HEK293 (cell line): ENCODE measurements around the gene PMAIP1.

Experiments
- CTCF ChIA-PET: fragments of 350-600 bp; formaldehyde crosslinking; extraction: SDS; loops from one replicate; lab custom pipeline; 2021; ENCODE audit warnings: antibody characterized with exemption; lab: Yijun Ruan, JAX
- POLR2A ChIA-PET: fragments of 300-600 bp; formaldehyde crosslinking; extraction: SDS; loops from one replicate; lab custom pipeline; 2020; ENCODE audit warnings: antibody characterized with exemption, inconsistent platforms; lab: Yijun Ruan, JAX
- H3K27ac ChIP-seq: fragments of 200-500 bp; sonication (Bioruptor generic); 2 replicates; pipeline ENCODE4 v1.5.1; 2014; ENCODE audit warnings: low read depth, low read length, control low read depth, inconsistent platforms; ENCODE audit errors: extremely low read depth
- H3K36me3 ChIP-seq, 2 experiments: fragments of 200-500 bp in 1 of 2; sonication (Bioruptor generic) in 1 of 2; 1 replicate in 1 of 2; 2 replicates in 1 of 2; pipeline ENCODE4 v1.5.1; 2014 to 2017; ENCODE audit warnings: inconsistent platforms in 2 of 2, low read length in 2 of 2; ENCODE audit not compliant: control insufficient read depth in 2 of 2, insufficient read depth in 1 of 2
- H3K4me1 ChIP-seq: fragments of 200-500 bp; sonication (Bioruptor generic); 2 replicates; pipeline ENCODE4 v1.5.1; 2014; ENCODE audit warnings: mild to moderate bottlenecking, low read length, inconsistent platforms; ENCODE audit not compliant: control insufficient read depth, insufficient read depth
- H3K4me3 ChIP-seq: 2 replicates; pipeline ENCODE4 v1.5.1; 2011; ENCODE audit warnings: low read depth, mild to moderate bottlenecking, control low read depth, low read length, moderate library complexity
- H3K9me3 ChIP-seq: fragments of 200-500 bp; sonication (Bioruptor generic); 2 replicates; pipeline ENCODE4 v1.5.1; 2014; ENCODE audit warnings: low read depth, low read length, inconsistent platforms; ENCODE audit not compliant: control insufficient read depth, insufficient read depth
- GLIS2 ChIP-seq: fragments of 450-650 bp; formaldehyde crosslinking; IDR thresholded peaks from 2 replicates; pipeline ENCODE4 v1.5.1; 2016; ENCODE audit warnings: missing biosample characterization, missing genetic modification characterization
- HOXA7 ChIP-seq: sonication (generic); formaldehyde crosslinking; IDR thresholded peaks from 2 replicates; pipeline ENCODE4 v1.8.1; 2022; ENCODE audit warnings: missing genetic modification reagents, borderline replicate concordance
- PRDM1 ChIP-seq: fragments of 450-650 bp; formaldehyde crosslinking; IDR thresholded peaks from 2 replicates; pipeline ENCODE4; 2016; ENCODE audit warnings: missing biosample characterization, missing genetic modification characterization
- PRDM10 ChIP-seq: fragments of 450-650 bp; formaldehyde crosslinking; IDR thresholded peaks from 2 replicates; pipeline ENCODE4 v1.5.1; 2016; ENCODE audit warnings: missing biosample characterization, missing genetic modification characterization
- PRDM2 ChIP-seq: fragments of 450-650 bp; formaldehyde crosslinking; IDR thresholded peaks from 2 replicates; pipeline ENCODE4 v1.5.1; 2016; ENCODE audit warnings: missing biosample characterization, missing genetic modification characterization, borderline replicate concordance
- RBAK ChIP-seq: fragments of 450-650 bp; formaldehyde crosslinking; IDR thresholded peaks from 2 replicates; pipeline ENCODE4 v1.5.1; 2016; ENCODE audit warnings: missing biosample characterization, missing genetic modification characterization
- TRIM28 ChIP-seq: IDR thresholded peaks from 2 replicates; pipeline ENCODE4 v1.6.1; 2011; ENCODE audit warnings: low read length, control low read depth, borderline replicate concordance
- YY2 ChIP-seq: fragments of 450-650 bp; formaldehyde crosslinking; IDR thresholded peaks from 2 replicates; pipeline ENCODE4 v1.5.1; 2016; ENCODE audit warnings: missing biosample characterization, missing genetic modification characterization
- ZNF146 ChIP-seq: fragments of 450-650 bp; formaldehyde crosslinking; IDR thresholded peaks from 2 replicates; pipeline ENCODE4 v1.5.1; 2016; ENCODE audit warnings: missing biosample characterization, missing genetic modification characterization
- ZNF416 ChIP-seq: fragments of 450-650 bp; formaldehyde crosslinking; IDR thresholded peaks from 2 replicates; pipeline ENCODE4 v1.5.1; 2016; ENCODE audit warnings: missing biosample characterization, missing genetic modification characterization
- ZNF670 ChIP-seq: fragments of 450-650 bp; formaldehyde crosslinking; IDR thresholded peaks from 2 replicates; pipeline ENCODE4 v1.5.1; 2016; ENCODE audit warnings: missing biosample characterization, missing genetic modification characterization, low read depth
- ZNF707 ChIP-seq: fragments of 450-650 bp; formaldehyde crosslinking; IDR thresholded peaks from 2 replicates; pipeline ENCODE4 v1.5.1; 2016; ENCODE audit warnings: missing biosample characterization, missing genetic modification characterization
- ZNF837 ChIP-seq: fragments of 450-650 bp; formaldehyde crosslinking; IDR thresholded peaks from 2 replicates; pipeline ENCODE4 v1.5.1; 2016; ENCODE audit warnings: missing biosample characterization, missing genetic modification characterization
- TF ChIP-seq, protein P1 (sequence below): fragments of 450-650 bp; formaldehyde crosslinking; IDR thresholded peaks from 2 replicates; pipeline ENCODE4 v1.5.1; 2016; ENCODE audit warnings: missing biosample characterization, missing genetic modification characterization, borderline replicate concordance
- TF ChIP-seq, protein P2 (sequence below): sonication (generic); formaldehyde crosslinking; IDR thresholded peaks from 2 replicates; pipeline ENCODE4 v1.8.1; 2022; ENCODE audit warnings: mild to moderate bottlenecking, moderate library complexity, missing genetic modification reagents
- TF ChIP-seq, protein P3 (sequence below): fragments of 450-650 bp; formaldehyde crosslinking; IDR thresholded peaks from 2 replicates; pipeline ENCODE4 v1.5.1; 2016; ENCODE audit warnings: missing biosample characterization, missing genetic modification characterization
- TF ChIP-seq, protein P4 (sequence below): fragments of 450-650 bp; formaldehyde crosslinking; conservative IDR thresholded peaks from 2 replicates; pipeline ENCODE4 v1.5.1; 2016; ENCODE audit warnings: low read depth, missing biosample characterization, missing genetic modification characterization

Gene PMAIP1

GRCh38 chr18:59893971-59894370, 5.8 kb upstream of the PMAIP1 start:
- Histone ChIP-seq H3K27ac (no peak overlapping the region), H3K4me3 (no peak overlapping the region), H3K36me3 (no peaks in the 10 kb centered on the region), H3K4me1 (peaks cover 15% of the 10 kb centered on the region), H3K9me3 (no peaks in the 10 kb centered on the region)
- CTCF ChIA-PET = interaction anchor here (0.6 to 0.9 kb wide), 2 partner anchors 10 to 353 kb away, joined by 3 to 4 read pairs; no protein-coding TSS in a partner anchor
- POLR2A ChIA-PET = no interaction called here
- TF ChIP-seq, protein P1, sequence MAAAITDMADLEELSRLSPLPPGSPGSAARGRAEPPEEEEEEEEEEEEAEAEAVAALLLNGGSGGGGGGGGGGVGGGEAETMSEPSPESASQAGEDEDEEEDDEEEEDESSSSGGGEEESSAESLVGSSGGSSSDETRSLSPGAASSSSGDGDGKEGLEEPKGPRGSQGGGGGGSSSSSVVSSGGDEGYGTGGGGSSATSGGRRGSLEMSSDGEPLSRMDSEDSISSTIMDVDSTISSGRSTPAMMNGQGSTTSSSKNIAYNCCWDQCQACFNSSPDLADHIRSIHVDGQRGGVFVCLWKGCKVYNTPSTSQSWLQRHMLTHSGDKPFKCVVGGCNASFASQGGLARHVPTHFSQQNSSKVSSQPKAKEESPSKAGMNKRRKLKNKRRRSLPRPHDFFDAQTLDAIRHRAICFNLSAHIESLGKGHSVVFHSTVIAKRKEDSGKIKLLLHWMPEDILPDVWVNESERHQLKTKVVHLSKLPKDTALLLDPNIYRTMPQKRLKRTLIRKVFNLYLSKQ = no peak
- TF ChIP-seq PRDM10 (tag by site-specific recombination) = no peak
- no peak for TF ChIP-seq ZNF707 (tag by site-specific recombination)
- TF ChIP-seq TRIM28 = no peak
- TF ChIP-seq, protein P2, sequence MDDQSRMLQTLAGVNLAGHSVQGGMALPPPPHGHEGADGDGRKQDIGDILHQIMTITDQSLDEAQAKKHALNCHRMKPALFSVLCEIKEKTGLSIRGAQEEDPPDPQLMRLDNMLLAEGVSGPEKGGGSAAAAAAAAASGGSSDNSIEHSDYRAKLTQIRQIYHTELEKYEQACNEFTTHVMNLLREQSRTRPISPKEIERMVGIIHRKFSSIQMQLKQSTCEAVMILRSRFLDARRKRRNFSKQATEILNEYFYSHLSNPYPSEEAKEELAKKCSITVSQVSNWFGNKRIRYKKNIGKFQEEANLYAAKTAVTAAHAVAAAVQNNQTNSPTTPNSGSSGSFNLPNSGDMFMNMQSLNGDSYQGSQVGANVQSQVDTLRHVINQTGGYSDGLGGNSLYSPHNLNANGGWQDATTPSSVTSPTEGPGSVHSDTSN (CRISPR knock-in tag) = no peak
- TF ChIP-seq, protein P3, sequence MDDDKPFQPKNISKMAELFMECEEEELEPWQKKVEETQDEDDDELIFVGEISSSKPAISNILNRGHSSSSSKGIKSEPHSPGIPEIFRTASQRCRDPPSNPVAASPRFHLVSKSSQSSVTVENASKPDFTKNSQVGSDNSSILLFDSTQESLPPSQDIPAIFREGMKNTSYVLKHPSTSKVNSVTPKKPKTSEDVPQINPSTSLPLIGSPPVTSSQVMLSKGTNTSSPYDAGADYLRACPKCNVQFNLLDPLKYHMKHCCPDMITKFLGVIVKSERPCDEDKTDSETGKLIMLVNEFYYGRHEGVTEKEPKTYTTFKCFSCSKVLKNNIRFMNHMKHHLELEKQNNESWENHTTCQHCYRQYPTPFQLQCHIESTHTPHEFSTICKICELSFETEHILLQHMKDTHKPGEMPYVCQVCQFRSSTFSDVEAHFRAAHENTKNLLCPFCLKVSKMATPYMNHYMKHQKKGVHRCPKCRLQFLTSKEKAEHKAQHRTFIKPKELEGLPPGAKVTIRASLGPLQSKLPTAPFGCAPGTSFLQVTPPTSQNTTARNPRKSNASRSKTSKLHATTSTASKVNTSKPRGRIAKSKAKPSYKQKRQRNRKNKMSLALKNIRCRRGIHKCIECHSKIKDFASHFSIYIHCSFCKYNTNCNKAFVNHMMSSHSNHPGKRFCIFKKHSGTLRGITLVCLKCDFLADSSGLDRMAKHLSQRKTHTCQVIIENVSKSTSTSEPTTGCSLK = no peak
- no peak for TF ChIP-seq YY2 (tag by site-specific recombination)
- no peak for TF ChIP-seq PRDM1 (tag by site-specific recombination)
- no peak for TF ChIP-seq ZNF670
- TF ChIP-seq HOXA7 (CRISPR knock-in tag) = no peak
- no peak for TF ChIP-seq ZNF837 (tag by site-specific recombination)
- no peak for TF ChIP-seq ZNF416 (tag by site-specific recombination)
- TF ChIP-seq, protein P4, sequence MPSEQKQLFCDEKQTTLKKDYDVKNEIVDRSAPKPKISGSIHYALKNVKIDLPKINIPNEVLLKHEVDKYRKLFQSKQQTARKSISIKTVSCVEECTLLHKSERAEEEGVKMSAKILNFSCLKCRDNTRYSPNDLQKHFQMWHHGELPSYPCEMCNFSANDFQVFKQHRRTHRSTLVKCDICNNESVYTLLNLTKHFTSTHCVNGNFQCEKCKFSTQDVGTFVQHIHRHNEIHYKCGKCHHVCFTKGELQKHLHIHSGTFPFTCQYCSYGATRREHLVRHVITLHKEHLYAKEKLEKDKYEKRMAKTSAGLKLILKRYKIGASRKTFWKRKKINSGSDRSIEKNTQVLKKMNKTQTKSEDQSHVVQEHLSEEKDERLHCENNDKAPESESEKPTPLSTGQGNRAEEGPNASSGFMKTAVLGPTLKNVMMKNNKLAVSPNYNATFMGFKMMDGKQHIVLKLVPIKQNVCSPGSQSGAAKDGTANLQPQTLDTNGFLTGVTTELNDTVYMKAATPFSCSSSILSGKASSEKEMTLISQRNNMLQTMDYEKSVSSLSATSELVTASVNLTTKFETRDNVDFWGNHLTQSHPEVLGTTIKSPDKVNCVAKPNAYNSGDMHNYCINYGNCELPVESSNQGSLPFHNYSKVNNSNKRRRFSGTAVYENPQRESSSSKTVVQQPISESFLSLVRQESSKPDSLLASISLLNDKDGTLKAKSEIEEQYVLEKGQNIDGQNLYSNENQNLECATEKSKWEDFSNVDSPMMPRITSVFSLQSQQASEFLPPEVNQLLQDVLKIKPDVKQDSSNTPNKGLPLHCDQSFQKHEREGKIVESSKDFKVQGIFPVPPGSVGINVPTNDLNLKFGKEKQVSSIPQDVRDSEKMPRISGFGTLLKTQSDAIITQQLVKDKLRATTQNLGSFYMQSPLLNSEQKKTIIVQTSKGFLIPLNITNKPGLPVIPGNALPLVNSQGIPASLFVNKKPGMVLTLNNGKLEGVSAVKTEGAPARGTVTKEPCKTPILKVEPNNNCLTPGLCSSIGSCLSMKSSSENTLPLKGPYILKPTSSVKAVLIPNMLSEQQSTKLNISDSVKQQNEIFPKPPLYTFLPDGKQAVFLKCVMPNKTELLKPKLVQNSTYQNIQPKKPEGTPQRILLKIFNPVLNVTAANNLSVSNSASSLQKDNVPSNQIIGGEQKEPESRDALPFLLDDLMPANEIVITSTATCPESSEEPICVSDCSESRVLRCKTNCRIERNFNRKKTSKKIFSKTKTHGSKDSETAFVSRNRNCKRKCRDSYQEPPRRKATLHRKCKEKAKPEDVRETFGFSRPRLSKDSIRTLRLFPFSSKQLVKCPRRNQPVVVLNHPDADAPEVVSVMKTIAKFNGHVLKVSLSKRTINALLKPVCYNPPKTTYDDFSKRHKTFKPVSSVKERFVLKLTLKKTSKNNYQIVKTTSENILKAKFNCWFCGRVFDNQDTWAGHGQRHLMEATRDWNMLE (tag by site-specific recombination) = no peak
- TF ChIP-seq PRDM2 = no peak
- no peak for TF ChIP-seq RBAK (tag by site-specific recombination)
- no peak for TF ChIP-seq GLIS2 (tag by site-specific recombination)
- no peak for TF ChIP-seq ZNF146 (tag by site-specific recombination)
